A549 (cell line): ENCODE measurements around the gene B9D1. TPM values are rescaled to one million over a fixed set of nuclear protein-coding genes. Genes with fewer than 3 reads are reported as not detected.

ENCODE experiments used
- ATAC-seq, 2 experiments: fragments of 200-7000 bp in 1 of 2; fragments of >200 bp in 1 of 2; cut with Nextera tagmentation in 1 of 2; cut with Tn5 transposase in 1 of 2; 3 replicates each; pipeline versions ENCODE4 v1.8.0 to v1.9.1; 2018 to 2020; ENCODE audit warnings: mild to moderate bottlenecking in 1 of 2, moderate library complexity in 1 of 2
- CTCF ChIA-PET: fragments of 300-600 bp; sonication (Branson Sonifier 250); formaldehyde crosslinking; extraction: SDS; loops from one replicate; lab custom pipeline; 2021; ENCODE audit warnings: antibody characterized with exemption, inconsistent platforms; lab: Yijun Ruan, JAX
- POLR2A ChIA-PET: fragments of 350-600 bp; formaldehyde crosslinking; extraction: SDS; loops from one replicate; lab custom pipeline; 2021; ENCODE audit warnings: antibody characterized with exemption, inconsistent platforms; lab: Yijun Ruan, JAX
- DNase-seq, 2 experiments: peaks; one replicate each; pipeline versions ENCODE4 v3.0.0 to v3.0.0-alpha.2; 2011 to 2016; ENCODE audit warnings: low read depth in 1 of 2, low spot score in 1 of 2
- FAIRE-seq: peaks from 2 replicates; lab custom pipeline; 2011; peaks lifted over from hg19 to GRCh38; lab: Jason Lieb, UNC
- H3K27ac ChIP-seq, 2 experiments: fragments of >200 bp; sonication (Bioruptor Twin); formaldehyde crosslinking; 3 replicates each; pipeline ENCODE4 v1.5.1; 2016 to 2017
- H3K4me1 ChIP-seq: fragments of >200 bp; sonication (Bioruptor Twin); formaldehyde crosslinking; 3 replicates; pipeline ENCODE4 v1.6.1; 2016
- H3K4me2 ChIP-seq: fragments of >200 bp; sonication (Bioruptor Twin); formaldehyde crosslinking; 3 replicates; pipeline ENCODE4 v1.6.1; 2016
- H3K4me3 ChIP-seq: fragments of >200 bp; sonication (Bioruptor Twin); formaldehyde crosslinking; 3 replicates; pipeline ENCODE4 v1.5.1; 2016
- H3K9me3 ChIP-seq: fragments of >200 bp; sonication (Bioruptor Twin); formaldehyde crosslinking; 3 replicates; pipeline ENCODE4 v1.6.1; 2016
- EP300 ChIP-seq, 2 experiments: fragments of >200 bp; sonication (Bioruptor Twin); formaldehyde crosslinking; IDR thresholded peaks; 2 replicates in 1 of 2; 3 replicates in 1 of 2; pipeline ENCODE4 v1.6.1; 2016 to 2017
- GATA3 ChIP-seq: IDR thresholded peaks from 2 replicates; pipeline ENCODE4 v1.6.1; 2012; ENCODE audit warnings: borderline replicate concordance
- HDAC2 ChIP-seq: fragments of 200-600 bp; sonication (generic); IDR thresholded peaks from 2 replicates; pipeline ENCODE4 v1.6.1; 2016
- HES2 ChIP-seq: fragments of >200 bp; sonication (Bioruptor Twin); formaldehyde crosslinking; IDR thresholded peaks from 2 replicates; pipeline ENCODE4 v1.6.1; 2016
- HEYL ChIP-seq: fragments of 250-450 bp; sonication (Bioruptor Pico); IDR thresholded peaks from 2 replicates; pipeline ENCODE4 v1.8.0; 2021; ENCODE audit warnings: mild to moderate bottlenecking, moderate library complexity
- HMGXB4 ChIP-seq: fragments of 250-450 bp; sonication (Bioruptor Pico); IDR thresholded peaks from 2 replicates; pipeline ENCODE4 v1.5.0; 2021; ENCODE audit warnings: mild to moderate bottlenecking, moderate library complexity, borderline replicate concordance
- HOXA7 ChIP-seq: fragments of 250-450 bp; sonication (Bioruptor Pico); IDR thresholded peaks from 2 replicates; pipeline ENCODE4 v1.5.0; 2020; ENCODE audit warnings: mild to moderate bottlenecking, moderate library complexity
- HOXB5 ChIP-seq: fragments of 250-450 bp; sonication (Bioruptor Pico); IDR thresholded peaks from 2 replicates; pipeline ENCODE4 v1.5.0; 2020; ENCODE audit warnings: mild to moderate bottlenecking, moderate library complexity
- JUN ChIP-seq, 2 experiments: fragments of >200 bp; sonication (Bioruptor Twin); formaldehyde crosslinking; IDR thresholded peaks; 2 replicates in 1 of 2; 3 replicates in 1 of 2; pipeline ENCODE4 v1.6.1; 2016 to 2017
- JUNB ChIP-seq: fragments of >200 bp; sonication (Bioruptor Twin); formaldehyde crosslinking; IDR thresholded peaks from 2 replicates; pipeline ENCODE4 v1.6.1; 2016
- KDM1A ChIP-seq: fragments of 200-600 bp; sonication (generic); IDR thresholded peaks from 2 replicates; pipeline ENCODE4 v1.6.1; 2016; ENCODE audit warnings: low read depth, mild to moderate bottlenecking
- MYC ChIP-seq: IDR thresholded peaks from 2 replicates; pipeline ENCODE4 v1.6.1; 2012; ENCODE audit warnings: mild to moderate bottlenecking, inconsistent platforms, low read length, improper control_type of control experiment, borderline replicate concordance
- NR3C1 ChIP-seq: fragments of >200 bp; sonication (Bioruptor Twin); formaldehyde crosslinking; IDR thresholded peaks from 3 replicates; pipeline ENCODE4 v1.6.1; 2017
- PBX3 ChIP-seq: IDR thresholded peaks from 2 replicates; pipeline ENCODE4 v1.6.1; 2012
- PHF8 ChIP-seq: fragments of 200-600 bp; sonication (generic); IDR thresholded peaks from 2 replicates; pipeline ENCODE4 v1.6.1; 2016; ENCODE audit warnings: low read depth, mild to moderate bottlenecking, antibody characterized with exemption, moderate library complexity, borderline replicate concordance
- POLR2A ChIP-seq: IDR thresholded peaks from 2 replicates; pipeline ENCODE4 v1.6.1; 2012; ENCODE audit warnings: mild to moderate bottlenecking, low read length
- RARB ChIP-seq: fragments of 250-450 bp; sonication (Bioruptor Pico); IDR thresholded peaks from 2 replicates; pipeline ENCODE4 v1.8.0; 2021; ENCODE audit warnings: mild to moderate bottlenecking, moderate library complexity
- RNF2 ChIP-seq: fragments of 200-600 bp; sonication (generic); IDR thresholded peaks from 2 replicates; pipeline ENCODE4 v1.6.1; 2016; ENCODE audit warnings: low read depth, mild to moderate bottlenecking, antibody characterized with exemption, moderate library complexity, borderline replicate concordance
- SREBF2 ChIP-seq: fragments of 450-650 bp; IDR thresholded peaks from 2 replicates; pipeline ENCODE4 v1.6.1; 2014; ENCODE audit warnings: mild to moderate bottlenecking, moderate library complexity
- TFCP2L1 ChIP-seq: fragments of 250-450 bp; sonication (Bioruptor Pico); IDR thresholded peaks from 2 replicates; pipeline ENCODE4 v1.5.0; 2021; ENCODE audit warnings: mild to moderate bottlenecking
- TP53 ChIP-seq: fragments of 250-450 bp; sonication (Bioruptor Pico); IDR thresholded peaks from 2 replicates; pipeline ENCODE4 v1.5.0; 2021; ENCODE audit warnings: mild to moderate bottlenecking, moderate library complexity
- USF2 ChIP-seq: fragments of 450-650 bp; IDR thresholded peaks from 2 replicates; pipeline ENCODE4 v1.6.1; 2014; ENCODE audit warnings: antibody characterized with exemption
- ZNF302 ChIP-seq: fragments of 250-450 bp; sonication (Bioruptor Pico); IDR thresholded peaks from 2 replicates; pipeline ENCODE4 v1.9.0; 2021; ENCODE audit warnings: inconsistent platforms, mild to moderate bottlenecking, moderate library complexity
- ZSCAN20 ChIP-seq: fragments of 250-450 bp; sonication (Bioruptor Pico); IDR thresholded peaks from 2 replicates; pipeline ENCODE4 v1.8.0; 2022; ENCODE audit warnings: mild to moderate bottlenecking, moderate library complexity
- WGBS: methylation state at CpG from one replicate; pipeline ENCODE4 v1.1.6; 2017; ENCODE audit errors: missing lambda C conversion rate; 5-methylcytosine and 5-hydroxymethylcytosine counted together
- polyA plus RNA-seq, 4 experiments: library from polyadenylated mRNA; depleted of rRNA in 3 of 4; stranded (reverse); fragments of >200 nt; fragmentation: RNase III in 1 of 4; extraction: RNeasy Plus Mini Kit Qiagen cat#74134 plus additional on column Dnase treatment in 1 of 4; gene quantifications; 2 replicates in 3 of 4; 3 replicates in 1 of 4; pipeline ENCODE4 v1.2.3, GENCODE V29; 2011 to 2017

Gene B9D1
- polyA plus RNA-seq, 2 of the 4 experiments (the other 2 are of a cell fraction) = 48.2 to 60.6 TPM

- TF ChIP-seq PBX3 = no peak
- no peak for TF ChIP-seq HMGXB4 (CRISPR knock-in tag)
- no peak for TF ChIP-seq HDAC2
- no peak for TF ChIP-seq HES2
- no peak for TF ChIP-seq MYC
- TF ChIP-seq ZNF302 (CRISPR knock-in tag) = no peak
- TF ChIP-seq NR3C1 = no peak
- TF ChIP-seq JUN (IDR thresholded peaks at IDR 0.05) = no peak
- no peak for TF ChIP-seq POLR2A
- TF ChIP-seq, all 56 proteins: peak for 0
- CTCF ChIA-PET = interaction anchor here (1.4 to 5.7 kb wide), 3 partner anchors 29 to 374 kb away, joined by 4 to 36 read pairs (median 18); partner anchors contain the start of gene B9D1
- no peak for FAIRE-seq
Measured at GRCh38 chr17:19392303-19392702, 29.8 kb upstream of the B9D1 start.

GRCh38 chr17:19391432-19391831 is 28.9 kb upstream of the B9D1 start:
- whole genome bisulfite sequencing = 79% methylated on average over 7 of the region's 7 CpGs
- Histone ChIP-seq H3K4me3 (no peak overlapping the region), H3K4me1 (peaks cover 21% of the 10 kb centered on the region), H3K4me2 (no peak overlapping the region), H3K9me3 (no peaks in the 10 kb centered on the region), H3K27ac (no peak overlapping the region)
- no peak for DNase-seq
- CTCF ChIA-PET = interaction anchor here (4.3 to 5.7 kb wide), 2 partner anchors 28 to 56 kb away, joined by 18 to 36 read pairs; partner anchors contain the start of gene B9D1
- no peak for ATAC-seq
- POLR2A ChIA-PET = no interaction called here
- TF ChIP-seq JUN (IDR thresholded peaks at IDR 0.05) = no peak
- TF ChIP-seq HEYL = no peak
- TF ChIP-seq EP300 (IDR thresholded peaks at IDR 0.05) = no peak
- TF ChIP-seq HOXB5 (CRISPR knock-in tag) = no peak
- TF ChIP-seq USF2 = no peak
- no peak for TF ChIP-seq RARB (CRISPR knock-in tag)
- TF ChIP-seq HMGXB4 (CRISPR knock-in tag) = no peak
- no peak for TF ChIP-seq HOXA7 (CRISPR knock-in tag)
- no peak for TF ChIP-seq KDM1A
- no peak for TF ChIP-seq SREBF2
- no peak for TF ChIP-seq MYC
- no peak for TF ChIP-seq GATA3
- TF ChIP-seq PHF8 = no peak
- TF ChIP-seq ZSCAN20 (CRISPR knock-in tag) = no peak
- no peak for TF ChIP-seq HDAC2
- TF ChIP-seq HES2 = no peak
- no peak for TF ChIP-seq TFCP2L1
- no peak for TF ChIP-seq TP53
- TF ChIP-seq RNF2 = no peak
- TF ChIP-seq JUNB = no peak
- FAIRE-seq = no peak

More at GRCh38 chr17:19392303-19392702, 29.8 kb upstream of the B9D1 start:
- POLR2A ChIA-PET = no interaction called here
- Histone ChIP-seq H3K27ac (no peak overlapping the region), H3K9me3 (no peaks in the 10 kb centered on the region), H3K4me1 (peaks cover 12% of the 10 kb centered on the region), H3K4me3 (no peak overlapping the region), H3K4me2 (no peak overlapping the region)
- 80% methylated on average over 7 of the region's 7 CpGs for WGBS
- DNase-seq (no peak), ATAC-seq (no peak)
